ENCODE data around the gene MPC1.
A peak's percentile ranks its signal among the peaks of the same experiment; 100 is the strongest.

MPC1 gene

GRCh38 chr6:166382933-166383801, at the start of gene MPC1:
MPC1 (minus strand) TSS chr6:166382940; CDS start chr6:166382876, 64 bp downstream.
- DNase-seq = peak; percentile 85

DNA sequence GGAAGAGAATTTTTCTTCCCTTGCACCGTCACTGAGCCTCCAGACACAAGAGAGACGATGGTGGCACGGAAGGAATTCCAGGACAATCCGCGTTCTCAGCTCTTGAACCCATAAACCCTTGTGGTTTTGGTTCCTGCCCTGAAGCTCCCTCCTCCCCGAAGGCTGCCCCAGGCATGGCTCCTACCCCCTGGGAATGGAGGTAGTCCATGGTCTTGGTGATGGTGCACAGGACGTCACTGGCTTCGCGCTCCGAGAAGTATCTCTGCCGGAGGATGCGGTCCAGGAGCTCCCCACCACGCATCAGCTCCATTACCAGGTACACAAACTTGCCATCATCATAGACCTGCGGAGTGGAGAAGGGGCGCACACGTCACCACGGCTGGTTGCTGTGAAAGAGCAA, 47.5 kb upstream of the MPC1 start:
- DNase-seq = no peak

DNA sequence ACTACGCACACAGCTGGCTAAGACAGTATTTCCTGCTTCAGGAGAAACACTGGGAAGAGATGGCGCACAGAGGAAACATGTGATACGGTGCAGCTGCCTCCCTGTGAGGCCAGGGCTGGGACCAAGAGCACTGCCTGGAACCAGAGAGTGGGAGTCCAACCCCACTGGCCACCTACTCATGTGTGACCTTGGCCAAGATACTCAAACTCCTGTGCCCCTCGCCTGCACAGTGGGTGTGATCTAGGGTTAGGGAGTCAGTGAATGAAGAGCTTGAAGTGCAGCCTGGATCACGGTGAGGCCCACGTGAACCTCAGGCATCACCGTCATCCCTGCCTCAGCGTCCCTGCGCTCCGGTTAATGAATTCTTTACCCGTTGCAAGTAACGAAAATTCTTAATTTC, 41.7 kb upstream of the MPC1 start:
- DNase-seq = no peak

DNA sequence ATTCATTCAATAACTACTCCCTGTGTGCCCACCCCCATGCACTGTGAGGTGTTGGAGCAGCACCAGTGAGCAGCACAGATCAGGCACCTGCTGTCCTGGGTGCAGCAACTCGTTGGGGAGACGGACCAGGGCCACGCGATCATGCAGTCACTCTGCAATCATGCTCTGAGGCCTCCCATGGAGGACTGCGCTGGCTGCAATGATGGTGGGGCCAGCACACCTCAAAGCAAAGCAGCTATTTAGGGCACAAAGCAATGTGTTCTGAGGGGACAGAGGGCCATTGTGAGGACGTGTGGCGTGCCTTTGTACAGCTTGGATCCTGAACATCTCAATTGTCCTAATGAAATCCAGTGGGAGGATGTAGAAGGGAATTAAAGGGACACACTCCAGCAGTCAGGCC, 41.0 kb upstream of the MPC1 start:
- DNase-seq = no peak

DNA sequence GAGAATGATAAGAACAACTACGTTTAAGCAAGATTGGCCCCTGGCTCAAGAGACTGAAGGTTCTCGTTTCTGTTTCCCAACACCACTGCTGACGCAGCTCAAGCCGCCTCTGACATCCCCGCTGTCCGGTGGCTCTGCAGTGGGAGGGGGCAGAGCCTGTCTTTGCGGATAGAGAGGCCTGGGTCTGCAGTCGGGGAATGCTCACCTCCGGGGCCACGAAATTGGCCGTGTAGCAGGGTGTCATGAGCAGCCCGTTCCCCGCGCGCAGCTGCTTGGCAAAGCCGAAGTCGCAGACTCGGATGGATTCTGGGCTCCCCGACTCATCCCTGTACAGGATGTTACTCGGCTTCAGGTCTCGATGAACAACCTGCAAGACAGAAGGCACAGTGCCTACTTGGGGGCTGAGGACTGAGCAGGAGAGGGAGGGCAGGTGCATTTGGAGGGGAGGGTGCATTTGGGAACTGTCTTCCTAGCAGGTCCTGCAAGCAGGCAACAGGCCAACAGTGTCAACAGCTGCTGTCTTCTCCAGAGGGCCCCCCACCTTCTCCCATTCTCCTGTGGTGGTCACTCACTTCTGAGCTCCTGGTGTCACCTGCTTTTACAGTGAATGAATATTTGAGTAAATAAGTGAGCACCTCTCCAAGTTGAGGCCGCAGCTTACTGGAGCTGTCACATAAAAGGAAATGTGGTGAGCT, 40.5 kb upstream of the MPC1 start:
- no peak for DNase-seq

DNA sequence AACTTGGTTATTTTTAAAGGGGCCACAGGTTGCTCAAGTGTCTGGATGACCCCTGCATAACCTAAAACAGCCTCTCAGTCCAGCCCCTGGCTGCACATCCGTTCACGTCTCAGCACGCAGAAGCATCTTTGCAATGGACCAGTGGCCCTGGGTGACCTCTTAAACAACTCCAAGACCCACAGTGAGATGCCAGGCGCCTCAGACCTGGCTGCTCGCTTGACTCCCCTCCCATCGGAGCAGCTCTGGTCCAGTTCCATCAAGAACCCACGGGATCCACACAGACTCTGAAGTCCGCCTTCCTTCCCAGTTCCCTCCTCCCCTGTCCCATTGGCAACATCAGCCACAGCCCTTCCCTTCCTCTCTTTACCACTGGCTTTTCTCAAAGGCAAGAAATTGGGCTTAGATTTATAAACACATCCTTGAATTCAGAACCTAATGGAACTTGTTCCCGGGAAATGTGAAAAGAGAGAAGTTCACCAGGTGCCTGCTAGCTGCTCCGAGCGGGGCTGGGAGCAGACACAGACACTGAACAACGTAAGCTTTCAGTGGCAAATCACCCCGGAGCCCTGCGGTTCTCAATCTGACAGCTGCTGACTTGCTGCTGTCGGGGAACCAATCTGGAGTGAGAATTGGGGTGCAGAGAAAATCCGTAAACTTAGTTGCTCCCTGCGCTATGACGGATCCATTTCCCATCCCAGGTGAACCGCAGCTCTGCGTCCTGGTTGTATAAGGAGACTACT, 39.6 kb upstream of the MPC1 start:
- no peak for DNase-seq

- no peak for DNase-seq
Measured at GRCh38 chr6:166420351-166420750, 37.6 kb upstream of the MPC1 start.

- DNase-seq = no peak
Measured at GRCh38 chr6:166419717-166420116, 37.0 kb upstream of the MPC1 start.

GRCh38 chr6:166419286-166419685, 36.5 kb upstream of the MPC1 start:
- DNase-seq = no peak

DNA sequence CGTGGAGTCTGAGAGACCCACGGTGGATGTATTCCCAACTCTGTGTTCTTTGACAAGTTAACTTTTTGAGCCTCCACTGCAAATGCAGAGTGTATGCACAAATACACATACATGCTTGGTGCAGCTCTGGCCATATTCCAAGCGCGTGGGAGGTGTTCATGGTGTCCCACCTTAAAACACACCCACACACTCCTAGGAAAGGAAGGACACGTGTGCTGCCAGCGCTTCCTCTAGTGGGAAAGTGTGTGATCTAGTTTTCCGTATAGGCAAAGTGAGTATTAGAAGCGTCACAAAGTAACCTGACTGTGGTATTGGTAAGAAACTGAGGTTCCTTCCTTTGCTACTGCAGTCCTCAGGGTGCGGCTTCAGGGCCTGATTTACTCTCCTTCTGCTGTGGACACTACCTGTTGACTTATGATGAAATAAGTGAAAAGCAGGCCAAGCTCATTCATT, 36.0 kb upstream of the MPC1 start:
- DNase-seq = no peak

GRCh38 chr6:166417285-166417691, 34.5 kb upstream of the MPC1 start:
- DNase-seq = peak; percentile 26

DNA sequence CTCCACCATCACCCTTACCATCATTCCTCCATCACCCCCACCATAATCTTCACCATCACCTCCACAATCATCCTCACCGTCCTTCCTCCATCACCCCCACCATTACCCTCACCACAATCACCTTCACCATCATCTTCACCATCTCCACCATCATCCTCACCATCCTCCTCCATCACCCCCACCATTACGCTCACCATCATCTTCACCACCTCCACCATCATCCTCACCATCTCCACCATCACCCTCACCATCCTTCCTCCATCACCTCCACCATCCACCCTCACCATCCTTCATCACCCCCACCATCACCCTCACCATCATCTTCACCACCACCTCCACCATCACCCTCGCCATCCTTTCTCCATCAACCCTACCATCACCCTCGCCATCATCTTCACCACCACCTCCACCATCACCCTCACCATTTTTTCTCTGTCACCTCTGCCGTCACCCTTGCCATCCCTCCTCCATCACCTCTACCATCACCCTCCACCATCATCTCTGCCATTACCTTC, 33.1 kb upstream of the MPC1 start:
- no peak for DNase-seq

GRCh38 chr6:166415306-166415705, 32.6 kb upstream of the MPC1 start:
- no peak for DNase-seq

- DNase-seq = no peak
Measured at GRCh38 chr6:166413491-166413951, 30.8 kb upstream of the MPC1 start.

DNA sequence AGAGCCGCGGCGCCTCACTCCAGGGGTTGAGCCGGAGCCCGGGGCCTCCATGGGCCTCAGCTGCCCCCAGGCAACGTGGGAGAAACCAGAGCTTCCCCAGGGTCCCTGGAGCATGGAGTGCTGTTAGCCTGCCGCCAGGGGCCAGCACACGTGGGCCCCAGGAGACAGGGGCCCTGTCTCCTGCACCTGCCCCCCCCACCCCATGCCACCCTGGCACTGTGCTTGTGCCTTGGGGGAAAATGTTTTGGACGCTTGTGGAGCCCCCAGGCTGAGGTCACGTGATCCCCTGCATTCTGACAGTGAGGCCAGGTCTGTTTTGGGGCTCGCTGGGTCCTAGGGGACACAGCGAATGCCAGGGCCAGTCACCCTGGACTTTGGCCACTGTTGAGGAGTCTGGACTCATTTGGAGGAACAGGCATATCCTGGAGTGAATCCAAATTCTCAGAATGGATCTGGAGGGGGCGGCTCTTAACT, 30.2 kb upstream of the MPC1 start:
- DNase-seq = no peak

- DNase-seq = no peak
Measured at GRCh38 chr6:166412156-166412910, 29.6 kb upstream of the MPC1 start.

DNA sequence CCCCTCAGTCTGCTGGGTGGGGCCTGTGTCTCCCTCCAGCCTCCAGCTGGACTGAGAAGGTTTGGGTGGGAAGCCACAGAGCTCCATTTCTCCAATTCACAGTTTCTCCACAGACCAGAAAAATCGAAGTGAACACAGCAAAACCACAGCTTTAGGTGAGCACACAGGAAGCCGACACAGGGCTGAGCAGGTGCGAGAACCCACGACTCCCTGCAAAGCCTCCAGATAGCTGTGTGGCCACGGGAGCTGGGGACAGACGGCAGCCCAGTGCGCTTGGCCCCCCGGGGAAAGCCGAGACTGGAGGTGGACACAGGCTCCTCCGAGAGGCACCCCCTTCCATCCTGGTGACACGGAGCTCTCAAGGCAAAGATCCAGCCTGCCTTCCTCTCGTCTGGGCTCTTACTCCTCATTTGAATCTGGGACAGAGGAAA, 29.0 kb upstream of the MPC1 start:
- DNase-seq = no peak

GRCh38 chr6:166411271-166411670, 28.5 kb upstream of the MPC1 start:
- DNase-seq = no peak

DNA sequence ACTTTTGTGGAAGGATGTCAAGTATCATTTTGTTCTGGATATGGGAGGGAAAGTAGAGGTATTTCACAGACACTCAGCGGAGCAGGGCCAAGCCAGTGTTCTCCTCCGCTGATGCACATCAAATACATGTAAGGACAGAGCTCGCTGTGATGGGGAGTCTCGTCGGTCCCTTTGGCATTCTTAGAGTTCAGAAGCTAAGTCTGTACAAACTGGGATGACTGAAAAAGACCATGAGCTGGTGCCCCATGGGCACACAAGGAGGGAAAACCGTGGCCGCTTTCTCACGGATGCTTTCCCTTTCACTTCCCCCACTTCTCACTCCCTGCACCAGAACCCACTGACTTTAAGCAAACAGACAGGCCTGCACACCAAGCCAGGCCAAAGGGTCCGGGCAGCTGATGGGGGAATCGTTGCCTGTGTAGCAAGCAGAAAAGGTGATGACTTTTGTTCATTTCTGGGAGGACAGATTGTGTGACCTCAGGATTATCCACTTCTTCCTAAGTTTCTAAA, 27.7 kb upstream of the MPC1 start:
- DNase-seq = no peak

DNA sequence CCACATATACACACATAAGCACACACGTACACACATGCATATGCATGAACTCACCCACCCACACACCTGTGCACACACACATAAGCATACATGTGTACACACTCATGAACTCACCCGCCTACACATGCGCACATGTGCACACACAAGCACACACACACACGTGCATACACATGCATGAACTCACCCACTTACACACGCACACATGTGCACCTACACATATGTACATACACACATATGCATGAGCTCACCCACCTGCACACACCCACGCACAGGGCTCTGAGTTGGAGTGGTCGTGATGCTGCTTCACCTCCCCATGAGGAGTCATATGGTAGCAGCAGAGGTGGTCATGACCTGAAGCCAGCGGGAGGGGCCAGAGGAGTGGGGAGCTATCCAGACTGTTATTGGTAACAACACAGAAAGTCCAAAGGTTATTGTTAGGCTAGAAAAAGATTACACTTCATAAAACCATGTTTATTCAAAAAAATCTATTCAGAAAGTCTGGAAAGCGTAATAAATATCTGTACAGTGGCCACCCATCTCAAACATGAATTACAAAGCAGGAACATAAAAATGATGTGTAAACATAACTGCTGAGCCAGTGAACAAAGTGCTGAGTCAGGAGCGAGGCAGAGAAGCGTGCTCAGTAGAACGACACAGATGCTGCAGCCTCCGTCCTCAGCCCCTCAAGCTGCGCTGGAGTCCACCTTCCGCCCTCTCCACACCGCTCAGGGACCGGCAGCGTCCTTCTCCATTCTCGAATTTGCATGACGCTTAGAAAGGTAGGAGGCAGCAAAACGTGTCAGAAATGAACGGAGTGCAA, 26.4 kb upstream of the MPC1 start:
- no peak for DNase-seq

DNA sequence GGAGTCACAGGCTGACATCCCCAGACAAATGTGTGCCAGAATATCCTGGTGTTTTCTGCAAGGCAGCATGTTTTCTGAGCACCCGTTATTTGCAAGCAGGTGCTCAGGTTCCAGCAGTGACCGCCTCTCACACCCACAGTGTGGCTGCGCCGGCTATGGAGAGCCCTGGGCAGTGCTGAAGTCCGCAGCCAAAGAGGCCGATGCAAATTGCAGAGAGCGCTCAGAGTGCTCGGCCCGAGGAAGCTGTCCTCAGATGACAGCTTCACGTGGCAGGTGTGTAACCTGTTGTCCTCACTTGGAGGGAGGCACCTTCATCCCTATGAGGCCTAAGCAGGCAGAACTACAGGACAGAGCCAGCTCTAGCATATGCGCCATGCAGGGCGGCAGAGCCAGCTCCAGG, 23.5 kb upstream of the MPC1 start:
- no peak for DNase-seq
